A549 treated with AZD9567 at 1 μM for 4 hours (cell line): ENCODE data around the gene TBC1D2B. TPM values are rescaled to one million over a fixed set of nuclear protein-coding genes. Genes with fewer than 3 reads are reported as not detected.

Source experiments
- total RNA-seq: library from RNA; stranded (reverse); fragments of 200-300 nt; extraction: Qiagen RNA extraction; gene quantifications from 5 replicates; pipeline ENCODE4 v1.2.3, GENCODE V29; 2022; ENCODE audit not compliant: insufficient read depth

The TBC1D2B gene
- 9.9 to 15.7 TPM (median 15.0 TPM) in 5 replicates for total RNA-seq

DNA sequence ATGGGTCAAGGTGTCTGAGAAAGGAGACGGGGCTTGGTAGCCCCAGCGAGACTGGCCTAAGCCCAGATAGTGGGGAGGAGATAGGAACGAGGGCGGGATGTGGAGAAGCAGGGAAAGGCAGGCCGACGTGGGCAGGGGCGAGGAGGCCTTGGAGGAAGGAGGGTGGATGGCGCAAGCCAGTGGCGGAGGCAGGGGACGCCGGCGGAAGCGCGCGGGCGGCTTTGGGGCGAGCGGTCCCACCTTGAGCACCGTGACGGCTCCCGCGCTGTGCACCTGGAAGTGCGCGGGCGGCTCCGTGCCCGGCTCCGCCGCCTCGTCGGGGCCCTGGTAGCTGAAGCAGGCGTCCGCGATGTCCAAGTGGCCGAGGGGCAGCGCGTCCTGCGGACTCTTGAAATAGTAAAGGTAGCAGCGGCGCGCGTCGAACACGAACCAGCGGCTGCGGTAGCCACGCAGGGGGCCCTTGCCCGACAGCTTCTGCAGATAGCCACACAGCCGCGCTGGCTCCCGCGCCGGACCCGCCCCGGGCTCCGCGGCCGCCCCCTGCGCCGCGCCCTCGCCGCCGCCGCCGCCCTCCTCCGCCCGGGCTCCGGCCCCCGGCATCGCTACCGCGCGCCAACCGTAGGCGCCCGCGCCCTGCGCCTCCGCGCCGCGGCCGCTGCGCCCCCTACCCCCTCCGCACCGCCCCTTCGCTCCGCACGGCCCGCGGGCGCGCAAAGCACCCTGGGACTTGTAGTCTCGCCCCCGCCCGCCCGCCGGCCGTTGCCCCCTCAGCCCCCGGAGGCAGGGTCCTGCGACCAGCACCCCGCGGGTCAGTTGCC is at the start of gene TBC1D2B:
TSS of gene TBC1D2B (minus strand) at position 659 of the 818 bp plus-strand sequence. CDS start at position 600, 59 bp downstream.

DNA sequence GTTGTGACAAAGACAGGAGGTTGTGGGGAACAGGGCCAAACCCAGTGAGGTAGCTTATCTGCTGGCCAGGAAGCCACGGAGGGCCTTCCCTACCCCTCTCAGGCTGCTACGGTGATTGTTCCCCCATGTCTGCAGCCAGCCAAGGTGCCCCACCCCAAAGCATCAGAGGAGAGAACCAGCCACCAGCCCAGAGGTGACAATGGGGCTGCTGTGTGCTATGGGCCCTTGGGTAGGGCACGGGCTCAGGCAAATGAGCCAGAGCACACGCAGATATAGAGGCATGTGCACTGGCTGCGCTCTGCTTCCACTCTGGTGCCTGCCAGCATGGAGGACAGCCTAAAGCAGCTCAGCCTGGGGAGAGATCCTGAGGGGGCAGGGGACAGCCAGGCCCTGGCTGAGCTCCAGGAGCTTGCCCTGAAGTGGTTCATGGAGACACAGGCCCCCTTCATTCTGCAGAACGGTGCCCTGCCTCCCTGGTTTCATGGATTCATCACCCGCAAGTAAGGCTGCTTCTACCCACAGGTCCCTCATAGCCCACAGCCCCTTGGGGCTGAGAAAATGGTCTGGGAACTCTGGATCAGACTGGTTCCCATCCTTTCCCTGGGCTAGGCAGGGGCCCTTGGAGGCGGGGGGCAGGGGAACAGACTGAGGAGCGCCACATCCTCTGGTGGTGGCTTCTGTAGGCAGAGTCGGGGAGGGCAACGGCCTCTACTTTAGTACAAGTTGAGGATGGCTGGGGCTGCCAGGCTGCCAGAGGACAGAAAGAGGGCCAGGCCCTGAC is 14.9 kb upstream of the TBC1D2B start, which contains the start of gene SH2D7:
TSS of gene SH2D7 (plus strand) at position 301 of the 781 bp plus-strand sequence. CDS start at position 325, 24 bp downstream.

Other genes starting within 250 kb of the TBC1D2B start
- not detected in 5 replicates for gene SH2D7, start 14.8 kb upstream of the TBC1D2B start, total RNA-seq
- 24.7 to 29.2 TPM (median 25.6 TPM) in 5 replicates for gene CIB2, start 53.7 kb upstream of the TBC1D2B start, total RNA-seq
- gene IDH3A, start 71.7 kb upstream of the TBC1D2B start, total RNA-seq = 72.7 to 129 TPM (median 76.7 TPM) in 5 replicates
- gene ACSBG1, start 156.9 kb upstream of the TBC1D2B start, total RNA-seq = 0.21 to 0.57 TPM (median 0.33 TPM) in 4 of 5 replicates, not detected in the other
- 0.03 TPM in 1 of 5 replicates, not detected in the others for gene DNAJA4, start 186.9 kb upstream of the TBC1D2B start, total RNA-seq
- gene SKIC8, start 221.9 kb upstream of the TBC1D2B start, total RNA-seq = 83.5 to 122 TPM (median 88.0 TPM) in 5 replicates